Epidermal melanocyte (primary cell): ENCODE results near the gene C1orf116.

Source experiments
- DNase-seq: peaks from one replicate; pipeline ENCODE4 v3.0.0; 2011; ENCODE audit warnings: low spot score; ENCODE audit not compliant: insufficient read length

C1orf116 gene

DNA sequence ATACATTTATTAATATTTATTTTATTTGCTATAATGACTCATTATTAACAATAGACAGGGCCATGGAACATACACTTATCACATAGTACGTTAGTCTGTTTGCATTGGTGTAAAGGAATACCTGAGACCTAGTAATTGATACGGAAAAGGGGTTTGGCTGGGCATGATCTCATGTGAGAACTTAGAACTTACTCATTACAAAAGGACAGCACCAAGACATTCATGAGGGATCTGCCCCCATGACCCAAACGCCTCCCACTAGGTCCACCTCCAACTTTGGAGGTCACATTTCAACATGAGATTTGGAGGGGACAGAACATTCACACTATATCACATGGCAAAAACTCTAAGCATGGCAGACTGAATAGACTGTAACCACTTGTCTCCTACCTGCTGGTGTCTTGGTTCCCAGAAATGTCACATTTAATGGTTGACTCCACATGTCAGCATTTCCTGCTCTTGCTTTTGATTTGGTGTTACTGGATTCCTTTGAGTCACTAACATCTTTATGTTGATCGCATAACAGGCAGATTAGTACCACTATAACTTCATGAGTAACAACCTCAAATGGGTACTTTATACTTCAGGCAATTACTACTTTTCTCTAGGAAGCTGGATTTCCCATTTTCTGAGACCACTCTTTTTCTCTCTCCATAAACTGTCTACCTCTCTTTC is 3.5 kb upstream of the C1orf116 start:
- DNase-seq, result no peak

DNA sequence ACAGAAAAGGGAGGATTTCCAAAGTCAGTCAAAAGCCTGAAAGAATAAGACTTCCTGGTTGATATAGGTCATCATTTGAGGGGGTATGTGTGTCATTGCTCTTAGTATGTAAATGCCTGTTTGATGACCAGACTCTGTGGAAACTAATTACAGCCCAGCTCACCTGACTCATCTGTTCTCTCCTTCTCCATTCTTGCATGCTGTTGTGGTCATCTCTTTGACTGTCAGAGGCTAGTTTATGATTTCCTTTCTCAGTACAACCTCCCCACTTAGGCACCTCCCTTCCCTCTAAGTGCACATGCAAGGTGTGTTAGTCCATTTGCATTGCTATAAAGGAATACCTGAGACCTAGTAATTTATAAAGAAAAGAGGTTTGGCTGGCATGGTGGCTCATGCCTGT is 2.4 kb upstream of the C1orf116 start:
- DNase-seq, result no peak

DNA sequence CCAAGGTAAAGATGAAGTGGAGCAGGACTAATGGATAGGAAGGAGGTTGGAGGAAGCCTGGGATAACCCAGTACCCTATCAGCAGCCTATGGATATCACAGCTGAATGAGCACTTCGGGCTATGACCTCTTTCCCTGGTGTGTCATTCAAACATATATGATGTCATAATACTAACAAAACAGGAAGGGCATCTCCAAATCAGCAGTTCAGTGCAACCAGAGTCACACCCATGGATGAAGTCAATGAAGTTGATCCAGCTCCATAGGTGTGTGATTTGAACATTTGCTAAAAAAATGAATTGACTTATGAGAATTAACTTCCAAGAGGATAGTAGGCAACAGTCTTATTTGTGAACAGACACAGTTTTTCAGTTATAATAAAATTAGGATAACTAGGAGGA is 1.7 kb upstream of the C1orf116 start:
- DNase-seq, result no peak

DNA sequence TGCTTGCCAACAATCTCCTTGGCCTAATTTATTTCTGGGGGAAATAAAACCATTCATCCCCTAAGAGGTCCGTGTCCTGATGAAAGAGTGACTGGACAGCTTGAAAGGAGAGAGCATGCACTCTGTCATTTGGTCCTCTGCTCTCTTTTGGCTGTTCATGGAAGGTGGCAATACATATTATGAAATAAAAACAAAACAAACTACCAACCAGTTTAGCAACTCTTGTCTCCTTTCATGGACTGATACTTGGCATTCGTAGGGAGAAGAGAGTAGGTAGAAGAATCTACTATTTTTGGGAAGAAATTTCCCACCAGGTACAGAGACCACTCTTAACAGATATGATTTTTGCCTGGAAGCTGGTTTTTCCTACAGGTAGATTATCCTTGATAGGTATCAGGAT is 746 bp upstream of the C1orf116 start:
- no peak for DNase-seq

DNA sequence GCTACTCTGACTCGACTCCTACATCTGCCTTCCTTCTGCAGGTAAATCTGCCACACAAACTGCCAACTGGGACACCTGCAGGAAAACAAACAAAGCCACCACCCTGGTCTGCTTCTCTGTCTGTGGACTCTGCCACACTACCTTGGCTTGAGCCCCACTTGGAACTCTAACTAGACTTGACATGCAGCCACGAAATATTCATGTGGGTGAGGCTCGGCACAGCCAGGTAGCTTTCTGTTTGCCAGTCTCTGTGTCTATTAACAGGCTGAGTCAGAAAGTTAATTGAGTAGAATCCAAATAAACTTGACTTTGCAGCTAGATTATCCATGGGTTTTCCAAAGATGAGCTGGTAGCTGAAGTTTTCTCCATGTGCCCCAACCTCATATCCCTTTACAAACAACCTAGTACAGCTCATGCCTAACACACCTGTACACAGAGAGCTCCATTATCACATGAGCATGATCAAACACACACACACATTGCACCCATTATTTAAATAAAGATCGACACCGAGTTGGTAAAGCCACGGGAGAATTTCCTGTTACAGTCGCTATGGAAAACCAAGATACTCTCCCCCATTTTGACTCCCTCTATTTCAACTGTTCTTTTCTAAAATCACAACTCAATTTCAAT is 808 bp downstream of the C1orf116 start:
- no peak for DNase-seq

DNA sequence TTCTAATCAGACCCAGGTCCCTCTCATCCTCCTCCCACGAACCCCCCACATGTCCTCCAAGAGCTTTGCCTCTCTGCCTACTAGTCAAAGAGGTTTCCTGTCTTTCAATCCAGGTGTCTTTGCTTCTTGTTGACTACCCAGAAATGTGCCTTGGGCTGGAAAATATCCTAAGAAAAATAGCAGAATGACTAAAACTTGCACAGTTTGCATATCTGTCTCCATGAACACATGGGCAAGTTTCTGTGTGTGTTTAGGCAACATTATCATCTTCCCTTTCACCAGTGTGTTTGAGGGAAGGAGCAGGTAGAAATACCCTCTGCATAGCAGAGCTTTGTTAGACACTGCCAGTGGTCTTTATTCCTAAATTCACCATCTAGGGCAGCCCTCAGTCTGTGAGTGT is 1.5 kb downstream of the C1orf116 start:
- DNase-seq, result no peak

DNA sequence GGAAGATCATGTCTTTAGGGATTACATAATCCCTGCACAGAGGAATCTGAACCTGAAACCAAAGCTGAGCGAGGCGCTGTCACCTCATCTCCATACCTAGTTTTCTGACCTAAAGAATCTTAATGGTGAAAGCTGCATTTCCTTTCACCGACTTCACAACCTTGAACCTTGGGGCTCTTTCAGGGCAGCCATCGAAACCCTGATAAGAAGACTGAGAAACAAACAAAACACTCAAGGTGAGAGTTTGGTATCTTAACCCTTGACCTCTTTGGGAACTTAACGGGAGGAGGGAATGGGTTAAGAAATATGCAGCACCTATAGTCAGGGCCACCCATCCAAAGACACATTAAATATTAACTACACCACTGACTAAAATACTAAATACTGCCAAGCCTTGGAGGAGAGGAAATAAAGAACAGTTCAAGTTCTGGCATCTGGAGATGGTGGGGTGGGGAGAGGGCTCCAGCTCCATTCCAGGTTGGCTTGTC is 2.0 kb downstream of the C1orf116 start:
- DNase-seq, result no peak

DNA sequence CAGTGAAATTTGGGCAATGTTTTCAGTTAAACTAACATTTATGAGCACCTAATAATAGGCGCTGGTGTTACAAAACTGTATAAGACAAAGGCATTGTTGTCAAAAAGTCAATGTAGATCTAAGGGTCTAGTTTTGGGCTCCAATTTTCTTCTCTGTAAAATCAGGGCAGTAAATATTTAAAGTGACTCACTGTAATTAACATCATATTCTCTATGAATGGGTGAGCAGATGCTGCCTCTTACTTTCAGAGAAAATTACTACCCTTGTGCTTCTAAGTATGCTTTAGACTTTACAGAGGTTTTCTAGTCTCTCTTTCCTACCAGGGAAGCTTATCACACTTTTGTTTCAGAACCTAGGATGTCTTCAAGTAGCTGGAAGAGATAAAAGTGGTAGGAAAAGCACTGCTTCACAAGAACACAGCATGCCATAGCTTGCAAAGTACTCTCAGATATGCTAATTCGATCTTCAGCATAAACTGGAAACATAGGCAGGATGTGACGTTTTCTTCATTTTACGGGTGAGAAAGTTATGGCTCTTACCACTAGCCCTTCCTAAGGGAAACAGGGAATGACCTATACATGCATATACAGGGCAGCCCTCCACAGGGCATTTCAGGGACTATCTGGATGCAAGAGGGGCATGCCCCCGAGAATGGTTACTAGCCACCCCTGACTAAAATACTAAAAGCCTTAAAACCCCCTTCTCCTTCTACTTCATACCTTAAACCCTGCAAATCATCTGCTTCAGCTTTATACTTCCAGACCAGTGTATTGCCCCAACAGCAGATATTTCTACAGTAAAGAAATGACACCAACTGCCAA is 2.6 kb downstream of the C1orf116 start:
- DNase-seq, result no peak

DNA sequence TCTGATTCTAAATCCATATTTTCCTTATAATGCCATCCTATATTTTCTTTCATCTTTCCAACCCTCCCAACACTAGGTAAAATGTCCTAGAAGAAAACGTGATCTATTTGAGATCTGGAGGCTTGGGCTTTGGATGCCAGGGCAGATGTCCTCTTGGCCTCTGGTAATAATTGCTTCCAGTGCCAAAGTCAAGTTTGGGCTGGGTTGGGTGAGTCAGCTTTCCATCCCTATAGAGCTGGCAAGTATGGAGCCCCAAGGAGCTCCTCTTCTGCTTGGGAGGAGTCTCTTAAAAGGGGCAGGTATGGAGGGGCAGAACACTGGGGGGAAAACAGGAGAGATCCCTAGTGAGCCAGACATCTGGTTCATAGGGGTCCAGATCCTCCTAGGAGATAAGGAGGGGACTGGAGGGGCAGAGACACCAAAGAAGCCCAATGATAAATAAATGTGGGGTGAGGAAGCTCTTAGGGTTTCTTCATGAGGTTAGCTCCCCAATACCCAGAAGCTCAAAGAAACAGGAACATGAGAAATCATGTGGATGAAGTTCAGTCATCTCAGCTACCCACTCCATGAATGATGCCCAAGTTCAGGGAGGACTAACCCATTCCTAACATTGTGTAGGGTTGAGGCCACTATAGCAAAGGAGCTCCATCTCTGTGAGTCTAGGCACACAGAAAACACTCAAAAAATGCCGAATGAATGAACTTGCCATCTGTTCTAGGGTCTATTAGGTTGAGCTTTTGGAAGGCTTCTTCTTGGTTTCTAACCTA is 3.5 kb downstream of the C1orf116 start:
- DNase-seq, result no peak

DNA sequence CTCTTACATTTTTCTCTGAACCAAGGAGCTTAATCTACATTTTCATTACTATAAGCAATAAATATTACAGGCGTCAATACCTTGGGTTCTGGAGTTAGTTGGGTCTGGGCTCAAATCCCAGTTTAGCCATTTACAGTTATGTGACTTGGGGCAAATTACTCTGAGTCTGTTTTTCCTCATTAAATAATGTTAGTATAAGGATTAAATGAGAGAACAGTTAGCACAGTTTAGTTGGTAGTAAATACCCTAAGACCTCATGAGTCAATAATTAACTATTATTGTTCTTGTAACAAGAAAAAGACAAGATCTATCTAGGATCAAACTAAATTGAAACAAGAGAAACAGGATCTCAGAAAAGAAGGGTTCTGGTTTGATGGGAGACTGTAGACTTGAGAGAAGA is 4.6 kb downstream of the C1orf116 start:
- no peak for DNase-seq

DNA sequence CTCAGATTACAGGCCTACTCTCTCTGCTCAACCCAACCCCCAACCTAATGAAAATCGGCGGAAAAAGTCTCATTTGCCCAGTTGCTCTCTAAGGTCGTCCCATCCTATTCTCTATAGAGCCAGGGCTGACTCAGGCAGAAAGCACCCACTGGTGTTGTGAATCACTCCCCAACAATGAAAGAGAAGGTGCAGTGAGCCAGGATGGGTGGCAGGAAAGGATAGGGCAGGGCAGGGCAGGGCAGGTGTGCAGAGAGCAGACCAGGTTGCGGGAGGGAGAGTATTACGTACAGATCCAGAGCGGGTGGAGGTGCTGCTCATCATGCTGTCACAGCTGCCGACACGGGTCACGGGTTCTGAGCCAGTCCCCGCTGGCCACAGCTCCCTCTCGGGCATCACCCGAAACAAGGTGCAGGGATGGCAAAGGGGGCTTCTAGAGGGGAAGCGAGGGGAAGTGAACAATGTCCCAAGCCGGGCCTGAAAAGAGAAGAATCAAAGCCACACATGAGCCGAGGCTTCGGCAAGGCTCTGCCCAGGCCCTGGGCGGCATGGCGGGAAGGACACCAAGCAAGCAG is 5.3 kb downstream of the C1orf116 start:
- DNase-seq, result no peak

DNA sequence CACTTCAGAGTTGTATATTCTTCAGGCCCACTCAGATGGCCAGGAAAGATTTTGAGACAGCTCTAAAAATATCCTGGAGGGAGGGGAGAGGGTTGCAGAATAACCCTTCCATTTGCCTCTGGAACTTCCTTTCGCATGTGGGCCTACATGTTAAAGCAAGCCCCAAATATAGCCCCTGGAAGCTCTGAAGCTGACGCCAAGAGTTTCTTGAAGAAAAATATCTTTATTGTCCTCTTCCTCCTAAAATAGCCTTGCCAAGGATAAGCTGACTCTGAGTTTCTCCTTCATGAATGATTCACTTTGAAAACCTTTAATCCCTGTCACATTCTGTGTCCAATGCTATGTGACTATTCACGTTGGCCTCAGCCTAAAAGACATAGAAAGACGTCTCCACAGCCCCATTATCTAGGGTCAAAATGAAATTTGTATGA is 6.4 kb downstream of the C1orf116 start:
- DNase-seq, result peak; percentile 34

DNA sequence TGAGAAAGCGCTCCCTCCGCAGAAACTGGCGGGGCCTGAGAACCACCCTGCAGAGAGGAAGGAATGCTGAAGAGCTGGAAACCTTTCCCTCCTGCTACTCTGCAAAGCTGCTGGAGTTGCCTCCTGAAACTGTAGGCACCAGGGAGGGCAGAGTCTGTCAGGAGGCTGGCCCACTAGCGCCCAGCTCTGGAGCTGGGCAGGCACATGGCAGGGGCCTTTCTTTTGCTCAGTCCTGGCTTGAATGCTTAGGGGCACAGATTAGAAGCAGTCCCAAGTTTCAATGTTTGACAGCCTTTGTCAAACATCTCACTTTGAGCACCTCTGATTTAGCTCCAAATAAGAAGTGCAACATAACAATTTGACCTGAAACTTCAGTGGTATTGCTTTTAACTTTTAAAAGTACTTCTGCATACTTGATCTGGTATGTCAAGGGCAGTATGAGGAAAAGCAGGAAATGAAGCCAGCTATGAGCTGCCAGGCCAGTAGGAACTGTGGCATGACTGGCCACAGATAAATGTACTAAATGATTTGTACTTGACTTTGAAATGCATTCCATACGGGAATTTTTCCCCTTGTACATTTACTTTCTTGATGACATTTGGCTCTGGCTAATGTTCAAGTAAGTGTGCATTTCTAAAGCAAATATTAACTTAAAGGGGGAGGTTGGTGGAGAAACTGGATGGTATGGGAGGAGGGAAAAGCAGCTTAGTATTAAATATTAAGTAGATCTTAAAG is 7.2 kb downstream of the C1orf116 start:
- peak; percentile 38 for DNase-seq

DNA sequence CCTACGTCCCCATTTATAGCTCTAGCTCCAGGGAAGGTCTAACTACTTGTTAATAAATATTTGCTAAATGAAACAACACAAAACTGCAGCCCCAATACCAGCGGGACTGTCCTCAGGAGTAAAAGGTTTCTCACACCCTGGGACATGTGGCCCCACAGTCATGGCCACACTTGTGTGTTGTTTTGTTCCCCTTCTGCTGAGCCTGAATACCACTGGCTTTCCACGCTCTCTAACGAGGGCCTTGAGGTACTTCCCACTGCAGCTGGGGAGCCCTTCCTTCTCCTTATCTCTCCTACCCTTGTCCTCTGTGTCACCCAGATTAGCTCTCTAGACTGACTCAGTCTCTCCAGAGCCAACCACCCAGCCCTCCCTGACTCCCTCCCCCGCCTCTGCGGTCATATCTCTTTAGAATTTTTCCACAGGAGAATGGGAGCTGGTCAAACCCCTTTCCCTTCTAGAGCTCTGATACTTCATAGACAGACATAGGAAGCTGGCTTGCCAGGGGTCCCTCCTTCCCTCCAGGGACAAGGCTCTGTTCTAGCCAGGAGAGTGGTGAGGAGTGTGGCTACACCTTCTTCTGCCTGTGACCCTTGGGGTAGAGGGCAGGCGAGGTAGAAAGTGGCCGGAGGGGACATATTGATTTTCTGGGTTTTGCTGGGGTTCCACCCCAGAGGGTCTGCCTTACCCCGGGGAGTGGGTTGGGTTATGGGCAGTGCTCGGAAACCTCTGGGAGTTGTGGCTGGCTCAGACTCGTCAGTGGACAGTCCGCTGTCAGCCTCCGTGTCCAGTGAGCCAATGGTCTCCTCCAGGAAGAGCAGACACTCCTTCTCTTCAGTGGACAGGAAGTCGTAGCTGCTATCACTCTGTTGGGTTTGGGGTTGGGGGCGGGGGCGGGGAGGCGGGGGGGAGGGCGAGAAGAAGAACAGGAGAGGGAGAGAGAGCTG is 8.1 kb downstream of the C1orf116 start:
- DNase-seq, result no peak

DNA sequence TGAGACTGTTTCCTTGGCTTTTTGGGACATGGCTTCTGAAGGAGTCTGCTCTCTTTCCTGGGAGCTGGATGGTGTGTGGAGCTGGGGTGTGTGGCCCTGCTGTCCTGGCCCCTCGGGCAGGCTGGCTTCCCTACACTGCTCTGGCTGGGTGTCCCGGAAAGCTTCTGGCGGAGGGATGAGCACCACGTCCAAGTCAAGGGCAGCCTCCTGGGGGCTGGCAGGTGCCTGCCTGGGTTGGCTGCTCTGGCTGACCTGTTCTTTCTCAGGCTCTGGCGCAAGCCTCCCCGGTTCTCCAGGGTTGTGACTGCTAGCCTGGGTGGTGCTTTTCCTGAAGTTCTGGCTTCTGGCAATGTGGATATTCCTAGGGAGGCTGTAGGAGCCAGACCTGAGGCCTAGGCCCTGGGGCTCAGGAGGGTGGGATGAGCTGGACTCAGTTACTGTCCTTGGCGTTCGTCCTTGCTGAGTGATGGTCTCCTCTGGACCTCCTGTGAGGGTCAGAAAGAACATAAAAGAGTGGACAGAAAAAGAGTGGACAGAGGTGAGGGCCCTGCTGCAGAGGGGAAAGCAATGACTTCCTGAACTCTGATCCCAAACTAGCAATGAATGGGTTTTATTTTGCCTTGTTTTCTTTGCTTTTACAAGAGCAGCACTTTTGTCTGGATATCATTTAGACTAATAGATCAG is 9.4 kb downstream of the C1orf116 start:
- no peak for DNase-seq

DNA sequence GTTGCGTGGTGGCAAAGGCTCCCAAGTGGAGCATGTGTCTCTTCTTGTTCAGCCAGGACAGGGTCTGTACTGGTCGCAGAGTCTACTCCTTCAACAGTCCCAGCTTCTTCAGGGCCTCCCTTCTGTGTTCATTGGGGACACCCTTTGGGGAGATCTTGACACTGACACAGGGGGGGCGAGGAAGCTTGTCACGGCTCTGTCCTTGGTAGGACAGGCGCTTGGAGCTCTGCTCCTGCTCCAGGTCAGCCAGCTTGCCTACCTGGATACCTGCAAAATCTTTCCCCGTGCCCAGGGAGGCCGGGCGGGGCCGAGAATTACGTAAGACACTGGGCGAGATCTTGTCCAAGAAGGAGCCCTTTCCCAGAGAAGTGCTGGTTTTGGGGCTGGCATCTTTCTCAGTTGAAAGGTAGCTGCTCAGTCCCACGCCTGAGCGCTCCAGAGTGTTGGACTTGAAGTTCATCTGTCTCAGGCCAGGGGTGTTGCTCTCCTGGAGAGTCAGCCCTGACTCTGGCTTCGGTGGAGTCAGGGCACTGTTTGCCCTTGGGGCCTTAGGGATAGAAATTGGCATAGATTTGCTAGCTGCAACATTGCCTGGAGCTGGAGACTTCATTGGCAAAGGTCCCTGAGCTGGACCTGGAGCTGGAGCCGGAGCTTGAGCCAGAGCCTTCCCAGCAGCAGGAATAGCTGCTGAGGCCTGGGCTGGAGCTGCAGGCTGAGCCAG is 10.5 kb downstream of the C1orf116 start:
- DNase-seq, result no peak

DNA sequence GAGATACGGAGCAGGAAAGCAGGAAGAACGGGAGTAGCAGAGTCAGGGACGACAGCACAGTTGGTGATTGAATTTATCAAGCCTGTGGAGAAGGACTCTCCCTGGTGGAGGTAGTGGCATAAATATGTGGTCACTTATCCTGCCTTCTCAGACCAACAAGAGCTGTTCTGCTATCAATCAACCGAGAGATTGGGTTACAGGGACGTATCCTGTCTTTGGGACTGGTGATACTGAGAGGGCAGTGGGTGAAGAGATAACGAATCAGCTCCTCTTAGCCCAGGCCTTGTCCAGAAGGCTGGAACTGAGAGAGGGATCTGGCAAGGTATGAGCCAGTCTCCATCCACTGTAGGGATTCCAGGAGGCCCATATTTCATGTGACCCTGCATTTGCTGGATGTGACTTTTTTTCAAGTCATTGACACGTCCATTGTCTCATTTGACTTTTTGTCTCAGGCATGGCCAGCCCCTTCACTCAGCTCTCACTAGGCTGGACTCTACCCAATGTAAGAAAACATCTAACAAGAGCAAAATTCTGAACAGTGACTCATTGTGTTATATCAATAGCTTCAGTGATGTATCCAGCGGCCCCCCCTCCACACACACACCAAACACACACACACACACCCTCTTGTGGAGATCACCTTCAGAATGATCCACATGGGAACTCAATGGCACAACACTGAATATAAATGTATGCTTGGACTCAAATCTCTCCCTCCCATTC is 11.3 kb downstream of the C1orf116 start:
- no peak for DNase-seq

DNA sequence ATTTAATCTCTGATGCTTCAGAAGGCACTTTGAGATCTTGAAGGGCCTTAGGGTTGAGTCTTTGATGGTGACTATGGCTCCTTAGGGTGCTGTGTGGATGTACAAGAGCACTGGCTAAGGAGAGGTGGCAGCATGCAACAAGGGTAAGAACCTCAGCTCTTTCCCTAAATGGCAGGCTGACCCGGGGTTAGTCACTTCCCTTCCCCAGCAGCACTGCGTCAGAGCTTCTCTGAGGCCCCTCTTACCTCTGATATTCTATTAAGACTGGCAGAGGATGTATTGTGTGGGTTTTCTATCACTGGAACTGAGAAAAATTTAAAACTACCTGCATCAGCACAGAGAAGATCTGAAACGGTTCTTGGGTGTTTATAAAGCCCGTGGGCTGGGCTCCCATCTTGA is 11.8 kb downstream of the C1orf116 start:
- DNase-seq, result no peak
